Gastroesophageal sphincter (tissue), 4 donors: ENCODE data around the gene MPST. TPM values are rescaled to one million over a fixed set of nuclear protein-coding genes. Genes with fewer than 3 reads are reported as not detected.

Experiments used
- ATAC-seq: fragments of 150-250 bp; one replicate; pipeline ENCODE4 v1.9.1; 2016; ENCODE audit warnings: mild to moderate bottlenecking, moderate library complexity
- H3K27ac ChIP-seq, 4 donors: fragments of 200-600 bp; sonication (generic) in 3 of 4; 1 replicate in 3 of 4; 2 replicates in 1 of 4; pipeline ENCODE4 v1.5.1; 2016 to 2019
- H3K27me3 ChIP-seq: fragments of 200-600 bp; sonication (generic); one replicate; pipeline ENCODE4 v1.5.1; 2019
- H3K36me3 ChIP-seq, 2 donors: fragments of 200-600 bp; sonication (generic); one replicate each; pipeline ENCODE4 v1.5.1; 2019; ENCODE audit warnings: control low read depth in 1 of 2
- H3K4me1 ChIP-seq, 3 donors: fragments of 200-600 bp; sonication (generic); 1 replicate in 2 of 3; 2 replicates in 1 of 3; pipeline ENCODE4 v1.5.1; 2016 to 2019; ENCODE audit warnings: control low read depth in 2 of 3
- H3K4me3 ChIP-seq, 2 donors: fragments of 200-600 bp; sonication (generic); one replicate each; pipeline ENCODE4 v1.5.1; 2019; ENCODE audit warnings: mild to moderate bottlenecking in 1 of 2, moderate library complexity in 1 of 2
- H3K9me3 ChIP-seq, 3 donors: fragments of 200-600 bp; sonication (generic); one replicate each; pipeline ENCODE4 v1.5.1; 2017 to 2019; ENCODE audit warnings: control low read depth in 2 of 3
- CTCF ChIP-seq, 4 experiments: fragments of 200-600 bp in 2 of 4; fragments of 450-650 bp in 2 of 4; sonication (generic) in 1 of 4; IDR thresholded peaks; one replicate each; pipeline ENCODE4 v1.5.1; 2017 to 2019; ENCODE audit warnings: antibody characterized with exemption in 4 of 4, mild to moderate bottlenecking in 2 of 4, moderate library complexity in 2 of 4
- EP300 ChIP-seq: sonication (generic); formaldehyde crosslinking; IDR thresholded peaks from one replicate; pipeline ENCODE4 v1.6.1; 2017; ENCODE audit warnings: antibody characterized with exemption, mild to moderate bottlenecking
- POLR2A ChIP-seq, 2 donors: fragments of 450-650 bp; IDR thresholded peaks; one replicate each; pipeline ENCODE4 v1.6.1; 2017; ENCODE audit warnings: antibody characterized with exemption in 2 of 2, mild to moderate bottlenecking in 2 of 2, moderate library complexity in 1 of 2
- POLR2AphosphoS5 ChIP-seq: sonication (generic); formaldehyde crosslinking; IDR thresholded peaks from one replicate; pipeline ENCODE4 v1.6.1; 2017; ENCODE audit warnings: antibody characterized with exemption
- WGBS, 2 donors: methylation state at CpG; one replicate each; pipeline ENCODE4 v1.1.5; 2018; ENCODE audit warnings: low coverage in 1 of 2; 5-methylcytosine and 5-hydroxymethylcytosine counted together
- total RNA-seq, 4 donors: library from RNA; depleted of rRNA; stranded (reverse); fragments of >200 nt; gene quantifications; one replicate each; pipeline ENCODE4 v1.1.0, GENCODE V29; 2016

The MPST gene
- total RNA-seq, 4 donors from 2014 or later: 102 to 144 (median 113) TPM

GRCh38 chr22:37000676-37001534 lies 18.6 kb upstream of the MPST start:
- ATAC-seq: no peak
- Histone ChIP-seq H3K4me3 (no peak overlapping the region), H3K4me1 (no peaks in the 10 kb centered on the region)

GRCh38 chr22:37001826-37002225 lies 17.7 kb upstream of the MPST start:
- Histone ChIP-seq H3K27ac (no peak overlapping the region), H3K36me3 (no peaks in the 10 kb centered on the region), H3K4me3 (no peak overlapping the region), H3K27me3 (peaks cover 52% of the 10 kb centered on the region), H3K4me1 (no peaks in the 10 kb centered on the region), H3K9me3 (no peaks in the 10 kb centered on the region)
- no peak for ATAC-seq
- WGBS, 2 donors: 70% methylated on average over 4 of the region's 12 CpGs; no CpG with 5 or more reads in 1 of the 2 donors
- TF ChIP-seq POLR2AphosphoS5: no peak
- no peak for TF ChIP-seq POLR2A (IDR thresholded peaks at IDR 0.05)
- no peak for TF ChIP-seq CTCF (IDR thresholded peaks at IDR 0.05)
- no peak for TF ChIP-seq EP300

More at GRCh38 chr22:37000676-37001534, 18.6 kb upstream of the MPST start:
- Histone ChIP-seq H3K27ac (no peak overlapping the region), H3K27me3 (peaks cover 52% of the 10 kb centered on the region), H3K36me3 (no peaks in the 10 kb centered on the region), H3K9me3 (no peaks in the 10 kb centered on the region)
- 59 to 75% methylated on average over 8 to 10 of the region's 11 CpGs for WGBS, 2 donors
- TF ChIP-seq POLR2AphosphoS5: no peak
- no peak for TF ChIP-seq POLR2A (IDR thresholded peaks at IDR 0.05)
- TF ChIP-seq EP300: no peak
- no peak for TF ChIP-seq CTCF (IDR thresholded peaks at IDR 0.05)

DNA sequence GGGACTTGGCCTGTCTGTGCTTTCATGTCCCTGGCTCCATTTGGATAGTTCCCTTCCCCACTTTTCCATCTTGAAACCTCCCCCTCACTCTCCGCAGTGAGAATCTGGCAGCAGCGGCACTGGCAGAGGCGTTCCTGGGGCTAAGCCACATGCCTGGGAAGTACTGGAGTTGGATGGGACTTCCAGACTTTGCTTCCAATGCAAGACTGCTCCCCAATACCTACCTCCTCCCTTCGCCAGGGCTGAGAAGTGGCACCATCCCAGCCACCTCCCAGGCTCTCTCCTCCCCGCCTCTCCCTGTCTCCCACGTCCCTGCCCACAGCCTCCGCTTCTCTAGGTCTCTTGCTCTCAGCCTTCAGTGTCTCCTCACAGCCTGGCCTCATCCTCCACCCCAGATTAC lies 16.9 kb upstream of the MPST start:
- no peak overlapping the region for H3K27ac ChIP-seq
- H3K4me1 ChIP-seq: no peaks in the 10 kb centered on the region
- H3K36me3 ChIP-seq: no peaks in the 10 kb centered on the region
- 68 to 100% methylated on average over 1 to 5 of the region's 7 CpGs for WGBS, 2 donors
- ATAC-seq: no peak
- H3K9me3 ChIP-seq: no peaks in the 10 kb centered on the region
- H3K4me3 ChIP-seq: no peak overlapping the region
- H3K27me3 ChIP-seq: peaks cover 50% of the 10 kb centered on the region
- TF ChIP-seq CTCF (IDR thresholded peaks at IDR 0.05) (no peak), EP300 (no peak)

DNA sequence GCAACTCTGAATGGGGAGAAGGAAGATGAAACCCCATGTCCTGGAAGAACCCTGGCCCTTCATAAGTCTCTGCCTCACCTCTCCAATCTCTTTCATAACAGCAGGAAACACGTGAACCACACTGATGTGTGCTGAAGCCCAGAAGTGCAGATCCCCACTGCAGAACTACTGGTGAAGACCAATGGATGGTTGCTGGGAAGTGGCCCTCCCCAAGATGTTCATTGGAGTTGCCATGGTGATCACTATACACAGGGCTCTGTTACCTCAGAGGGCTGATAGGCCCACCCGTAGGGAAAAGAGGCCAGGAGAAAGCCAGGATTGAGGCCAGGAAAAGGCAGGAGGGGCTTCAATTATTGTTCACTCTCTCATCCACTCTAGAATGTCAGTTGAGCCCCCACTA lies 11.9 kb upstream of the MPST start:
- no peaks in the 10 kb centered on the region for H3K9me3 ChIP-seq
- ATAC-seq: no peak
- peaks cover 0 to 12% (median 9%) of the 10 kb centered on the region in 3 donors for H3K4me1 ChIP-seq
- TF ChIP-seq CTCF (IDR thresholded peaks at IDR 0.05): no peak
- no peak for TF ChIP-seq EP300
- no peak for TF ChIP-seq POLR2A (IDR thresholded peaks at IDR 0.05)
- no peak for TF ChIP-seq POLR2AphosphoS5
- peaks cover 18% of the 10 kb centered on the region for H3K27me3 ChIP-seq
- no peak overlapping the region for H3K27ac ChIP-seq
- peaks cover 0 to 8% of the 10 kb centered on the region in 2 donors for H3K36me3 ChIP-seq
- 10 to 24% methylated on average over 2 of the region's 2 CpGs for WGBS, 2 donors
- no peak overlapping the region for H3K4me3 ChIP-seq

GRCh38 chr22:37008365-37008764 lies 11.2 kb upstream of the MPST start:
- 55 to 82% methylated on average over 2 of the region's 2 CpGs for WGBS, 2 donors
- no peak overlapping the region for H3K4me3 ChIP-seq
- H3K4me1 ChIP-seq: peaks cover 0 to 19% (median 9%) of the 10 kb centered on the region in 3 donors
- no peaks in the 10 kb centered on the region for H3K9me3 ChIP-seq
- peaks cover 0 to 8% of the 10 kb centered on the region in 2 donors for H3K36me3 ChIP-seq
- no peak overlapping the region for H3K27ac ChIP-seq
- no peak for TF ChIP-seq POLR2A (IDR thresholded peaks at IDR 0.05)
- TF ChIP-seq POLR2AphosphoS5: no peak
- no peak for TF ChIP-seq CTCF (IDR thresholded peaks at IDR 0.05)
- TF ChIP-seq EP300: no peak
- ATAC-seq: no peak
- H3K27me3 ChIP-seq: peaks cover 11% of the 10 kb centered on the region
